HepG2 (cell line): Measurements from ENCODE around the gene USP32. TPM values are rescaled to one million over a fixed set of nuclear protein-coding genes. Genes with fewer than 3 reads are reported as not detected.
A peak's percentile ranks its signal among the peaks of the same experiment; 100 is the strongest.

Experiments
- ATAC-seq: fragments of 200-7000 bp; cut with Tn5 transposase; 3 replicates; pipeline ENCODE4 v1.9.1; 2020; ENCODE audit warnings: mild to moderate bottlenecking, moderate library complexity
- BruUV-seq: library from RNA; stranded (reverse); fragments of 400-500 nt; replicated peaks from 2 replicates; lab custom pipeline; 2021; lab: Mats Ljungman, UMichigan
- CTCF ChIA-PET: fragments of 300-600 bp; formaldehyde crosslinking; extraction: SDS; loops from one replicate; lab custom pipeline; 2021; ENCODE audit warnings: low total read pairs, inconsistent platforms, low intra/inter-chr PET ratio; lab: Yijun Ruan, JAX
- POLR2A ChIA-PET: fragments of 350-600 bp; sonication (Branson Sonifier 250); formaldehyde crosslinking; loops from one replicate; lab custom pipeline; 2020; ENCODE audit warnings: antibody characterized with exemption, inconsistent platforms; lab: Yijun Ruan, JAX
- DNase-seq: peaks from one replicate; pipeline ENCODE4 v3.0.0-alpha.2; 2015; ENCODE audit warnings: low spot score
- FAIRE-seq: peaks from 3 replicates; lab custom pipeline; 2011; peaks lifted over from hg19 to GRCh38; lab: Jason Lieb, UNC
- H2AFZ ChIP-seq: one replicate; pipeline ENCODE4 v1.6.1; 2011; ENCODE audit warnings: low read length, inconsistent platforms
- H3K27ac ChIP-seq: fragments of 300-600 bp; 3 replicates; pipeline ENCODE4 v1.8.0; 2011; ENCODE audit warnings: mixed run types, mild to moderate bottlenecking, mixed read lengths, low read length, inconsistent platforms; ENCODE audit not compliant: insufficient read depth; ENCODE audit errors: extremely low read length
- H3K27me3 ChIP-seq, 2 experiments: fragments of 200-600 bp in 1 of 2; 2 replicates in 1 of 2; 3 replicates in 1 of 2; pipeline versions ENCODE4 v1.6.0 to v1.8.0; 2011; ENCODE audit warnings: low read length in 2 of 2, mild to moderate bottlenecking in 2 of 2, moderate library complexity in 2 of 2, inconsistent platforms in 1 of 2; ENCODE audit not compliant: insufficient read depth in 2 of 2, control insufficient read depth in 1 of 2
- H3K36me3 ChIP-seq, 2 experiments: fragments of 200-600 bp in 1 of 2; replicated peaks in 1 of 2; 2 replicates in 1 of 2; 3 replicates in 1 of 2; pipeline versions ENCODE4 v1.5.1 to v1.8.0; 2011; ENCODE audit warnings: low read length in 2 of 2, inconsistent platforms in 1 of 2; ENCODE audit not compliant: insufficient read depth in 2 of 2, control insufficient read depth in 1 of 2
- H3K4me1 ChIP-seq: 2 replicates; pipeline ENCODE4 v1.5.1; 2012; ENCODE audit warnings: low read length, inconsistent platforms; ENCODE audit not compliant: insufficient read depth
- H3K4me2 ChIP-seq: 2 replicates; pipeline ENCODE4 v1.6.0; 2011; ENCODE audit warnings: low read depth, low read length, inconsistent platforms
- H3K4me3 ChIP-seq, 3 experiments: fragments of 200-600 bp in 1 of 3; sonication (generic), shearing (Covaris generic) in 1 of 3; replicated peaks in 1 of 3; 2 replicates each; pipeline ENCODE4 v1.5.1; 2011 to 2016; ENCODE audit warnings: low read length in 3 of 3, inconsistent platforms in 2 of 3, low read depth in 2 of 3, mild to moderate bottlenecking in 2 of 3, control low read depth in 1 of 3, mixed read lengths in 1 of 3; ENCODE audit not compliant: insufficient read depth in 1 of 3
- H3K79me2 ChIP-seq: one replicate; pipeline ENCODE4 v1.6.1; 2011; ENCODE audit warnings: low read length, inconsistent platforms; ENCODE audit not compliant: insufficient read depth
- H3K9ac ChIP-seq: 2 replicates; pipeline ENCODE4 v1.6.0; 2011; ENCODE audit warnings: mild to moderate bottlenecking, low read depth, low read length, inconsistent platforms; ENCODE audit not compliant: insufficient read depth
- H3K9me3 ChIP-seq: 2 replicates; pipeline ENCODE4 v1.5.1; 2012; ENCODE audit warnings: mild to moderate bottlenecking, low read length
- H4K20me1 ChIP-seq: 2 replicates; pipeline ENCODE4 v1.6.0; 2011; ENCODE audit warnings: inconsistent platforms, mild to moderate bottlenecking, low read length, moderate library complexity; ENCODE audit not compliant: insufficient read depth
- ATF7 ChIP-seq, 2 experiments: fragments of 450-650 bp in 1 of 2; sonication (generic) in 1 of 2; formaldehyde crosslinking in 1 of 2; IDR thresholded peaks; 2 replicates each; pipeline versions ENCODE4 v1.4.0 to v1.6.1; 2016 to 2020; ENCODE audit warnings: antibody characterized with exemption in 1 of 2, mild to moderate bottlenecking in 1 of 2, missing genetic modification reagents in 1 of 2
- CREB1 ChIP-seq, 2 experiments: fragments of 450-650 bp in 1 of 2; IDR thresholded peaks; 2 replicates each; pipeline ENCODE4 v1.6.1; 2016 to 2017; ENCODE audit warnings: control low read depth in 1 of 2, mild to moderate bottlenecking in 1 of 2, missing compliant biosample characterization in 1 of 2, missing genetic modification characterization in 1 of 2
- PHF8 ChIP-seq: sonication (generic); formaldehyde crosslinking; IDR thresholded peaks from 2 replicates; pipeline ENCODE4 v1.5.0; 2020; ENCODE audit warnings: missing genetic modification reagents
- PITX1 ChIP-seq: sonication (generic); formaldehyde crosslinking; IDR thresholded peaks from 2 replicates; pipeline ENCODE4 v1.5.1; 2020; ENCODE audit warnings: mild to moderate bottlenecking, missing genetic modification reagents
- ZNF558 ChIP-seq: sonication (generic); formaldehyde crosslinking; IDR thresholded peaks from 2 replicates; pipeline ENCODE4 v1.9.0; 2022; ENCODE audit warnings: mild to moderate bottlenecking, missing genetic modification reagents, borderline replicate concordance
- WGBS: methylation state at CpG from one replicate; pipeline ENCODE4 v1.1.6; 2017; ENCODE audit warnings: low lambda C conversion rate; 5-methylcytosine and 5-hydroxymethylcytosine counted together
- in situ Hi-C: cut with HindIII; loops from 2 replicates; pipeline ENCODE4 v1.10.0; 2017; ENCODE audit warnings: low pct_unique_long_range_greater_than_20kb; ENCODE audit not compliant: extremely low pct_ligation_motif_present
- intact Hi-C: fragments of 100-400 bp; cut with micrococcal nuclease; formaldehyde crosslinking; loops from one replicate; pipeline ENCODE4 v1.10.0; 2022; ENCODE audit not compliant: unreplicated experiment
- polyA plus RNA-seq, 8 experiments: library from polyadenylated mRNA; depleted of rRNA in 3 of 8; stranded (reverse) in 7 of 8; unstranded in 1 of 8; fragments of >200 nt; fragmentation: Illumina TruSeq in 4 of 8; extraction: Trizol in 4 of 8; gene quantifications; 2 replicates each; pipeline versions ENCODE4 v1.2.1 to v1.2.3, GENCODE V29; 2011 to 2016; ENCODE audit warnings: low read depth in 4 of 8, missing spikeins in 1 of 8, mixed read lengths in 1 of 8; ENCODE audit not compliant: insufficient read depth in 1 of 8
- total RNA-seq, 5 experiments: library from RNA; depleted of rRNA; stranded (reverse); fragments of >200 nt; fragmentation: Illumina TruSeq; extraction: Trizol; gene quantifications; 2 replicates each; pipeline ENCODE4 v1.2.3, GENCODE V29; 2016; ENCODE audit warnings: low read depth in 1 of 5
- TF ChIP-seq, protein P1 (sequence below): sonication (generic); formaldehyde crosslinking; IDR thresholded peaks from 2 replicates; pipeline ENCODE4 v1.5.0; 2020; ENCODE audit warnings: mild to moderate bottlenecking, missing genetic modification reagents
- TF ChIP-seq, protein P2 (sequence below): IDR thresholded peaks from 2 replicates; pipeline ENCODE4 v1.6.1; 2016; ENCODE audit warnings: low read depth, missing genetic modification reagents, missing compliant biosample characterization
- TF ChIP-seq, protein P3 (sequence below): sonication (generic); formaldehyde crosslinking; IDR thresholded peaks from 2 replicates; pipeline ENCODE4 v1.4.0; 2020; ENCODE audit warnings: missing genetic modification reagents

Gene USP32
- total and polyA plus RNA-seq, 2 of the 13 experiments (the other 11 are each of a cell fraction or from before 2014, with no cell fraction given), result 24.9 to 39.9 TPM

GRCh38 chr17:60406887-60407286, 15.0 kb upstream of the USP32 start:
- DNase-seq (no peak), FAIRE-seq (no peak), ATAC-seq (no peak)
- H3K4me3 ChIP-seq, result no peak overlapping the region
- no peak overlapping the region for H3K4me2 ChIP-seq
- POLR2A ChIA-PET, result interaction anchor here (0.8 to 1.6 kb wide), 2 partner anchors 15 to 179 kb away, joined by 3 to 13 read pairs; partner anchors contain the start of gene USP32
- H3K9ac ChIP-seq, result no peak overlapping the region
- TF ChIP-seq CREB1 (IDR thresholded peaks at IDR 0.05) (peak; percentile 83), CREB1 (CRISPR knock-in tag; IDR thresholded peaks at IDR 0.05) (no peak), PHF8 (no peak), ATF7 (IDR thresholded peaks at IDR 0.05) (peak; percentile 88), ATF7 (CRISPR knock-in tag; IDR thresholded peaks at IDR 0.05) (no peak)
- TF ChIP-seq, protein P1, sequence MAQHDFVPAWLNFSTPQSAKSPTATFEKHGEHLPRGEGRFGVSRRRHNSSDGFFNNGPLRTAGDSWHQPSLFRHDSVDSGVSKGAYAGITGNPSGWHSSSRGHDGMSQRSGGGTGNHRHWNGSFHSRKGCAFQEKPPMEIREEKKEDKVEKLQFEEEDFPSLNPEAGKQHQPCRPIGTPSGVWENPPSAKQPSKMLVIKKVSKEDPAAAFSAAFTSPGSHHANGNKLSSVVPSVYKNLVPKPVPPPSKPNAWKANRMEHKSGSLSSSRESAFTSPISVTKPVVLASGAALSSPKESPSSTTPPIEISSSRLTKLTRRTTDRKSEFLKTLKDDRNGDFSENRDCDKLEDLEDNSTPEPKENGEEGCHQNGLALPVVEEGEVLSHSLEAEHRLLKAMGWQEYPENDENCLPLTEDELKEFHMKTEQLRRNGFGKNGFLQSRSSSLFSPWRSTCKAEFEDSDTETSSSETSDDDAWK (CRISPR knock-in tag), result no peak
- CTCF ChIA-PET, result no interaction called here
- BruUV-seq, result no TSS peak
- intact Hi-C loops (no loop called here), in situ Hi-C loops (no loop called here)
- no peak overlapping the region for H3K27ac ChIP-seq
- no peaks in the 10 kb centered on the region for H3K27me3 ChIP-seq
- WGBS, result 45% methylated on average over 3 of the region's 3 CpGs
- H3K4me1 ChIP-seq, result peaks cover 25% of the 10 kb centered on the region
- no peaks in the 10 kb centered on the region for H3K79me2 ChIP-seq
- no peaks in the 10 kb centered on the region for H3K36me3 ChIP-seq
- H4K20me1 ChIP-seq, result no peaks in the 10 kb centered on the region
- H2AFZ ChIP-seq, result no peak overlapping the region
- H3K9me3 ChIP-seq, result no peaks in the 10 kb centered on the region

DNA sequence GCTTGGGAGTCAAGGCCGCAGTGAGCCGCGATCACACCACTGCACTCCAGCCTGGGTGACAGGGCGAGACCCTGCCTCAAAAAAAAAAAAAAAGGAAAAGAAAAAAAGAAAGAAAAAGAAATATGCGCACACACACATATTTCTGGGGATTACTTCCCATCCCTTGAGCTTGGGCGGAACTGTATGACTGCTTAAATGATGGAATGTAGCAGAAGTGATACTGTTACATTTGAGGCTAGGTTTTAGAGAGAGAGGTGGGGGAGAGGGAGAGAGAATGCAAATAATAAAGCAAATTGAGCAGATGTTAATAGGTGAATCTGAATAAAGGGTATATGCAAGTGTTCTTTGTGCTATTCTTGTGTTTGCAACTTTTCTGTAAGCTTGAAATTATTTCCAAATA, 12.0 kb upstream of the USP32 start:
- CTCF ChIA-PET, result no interaction called here
- TF ChIP-seq PITX1 (CRISPR knock-in tag), result no peak
- TF ChIP-seq, protein P2, sequence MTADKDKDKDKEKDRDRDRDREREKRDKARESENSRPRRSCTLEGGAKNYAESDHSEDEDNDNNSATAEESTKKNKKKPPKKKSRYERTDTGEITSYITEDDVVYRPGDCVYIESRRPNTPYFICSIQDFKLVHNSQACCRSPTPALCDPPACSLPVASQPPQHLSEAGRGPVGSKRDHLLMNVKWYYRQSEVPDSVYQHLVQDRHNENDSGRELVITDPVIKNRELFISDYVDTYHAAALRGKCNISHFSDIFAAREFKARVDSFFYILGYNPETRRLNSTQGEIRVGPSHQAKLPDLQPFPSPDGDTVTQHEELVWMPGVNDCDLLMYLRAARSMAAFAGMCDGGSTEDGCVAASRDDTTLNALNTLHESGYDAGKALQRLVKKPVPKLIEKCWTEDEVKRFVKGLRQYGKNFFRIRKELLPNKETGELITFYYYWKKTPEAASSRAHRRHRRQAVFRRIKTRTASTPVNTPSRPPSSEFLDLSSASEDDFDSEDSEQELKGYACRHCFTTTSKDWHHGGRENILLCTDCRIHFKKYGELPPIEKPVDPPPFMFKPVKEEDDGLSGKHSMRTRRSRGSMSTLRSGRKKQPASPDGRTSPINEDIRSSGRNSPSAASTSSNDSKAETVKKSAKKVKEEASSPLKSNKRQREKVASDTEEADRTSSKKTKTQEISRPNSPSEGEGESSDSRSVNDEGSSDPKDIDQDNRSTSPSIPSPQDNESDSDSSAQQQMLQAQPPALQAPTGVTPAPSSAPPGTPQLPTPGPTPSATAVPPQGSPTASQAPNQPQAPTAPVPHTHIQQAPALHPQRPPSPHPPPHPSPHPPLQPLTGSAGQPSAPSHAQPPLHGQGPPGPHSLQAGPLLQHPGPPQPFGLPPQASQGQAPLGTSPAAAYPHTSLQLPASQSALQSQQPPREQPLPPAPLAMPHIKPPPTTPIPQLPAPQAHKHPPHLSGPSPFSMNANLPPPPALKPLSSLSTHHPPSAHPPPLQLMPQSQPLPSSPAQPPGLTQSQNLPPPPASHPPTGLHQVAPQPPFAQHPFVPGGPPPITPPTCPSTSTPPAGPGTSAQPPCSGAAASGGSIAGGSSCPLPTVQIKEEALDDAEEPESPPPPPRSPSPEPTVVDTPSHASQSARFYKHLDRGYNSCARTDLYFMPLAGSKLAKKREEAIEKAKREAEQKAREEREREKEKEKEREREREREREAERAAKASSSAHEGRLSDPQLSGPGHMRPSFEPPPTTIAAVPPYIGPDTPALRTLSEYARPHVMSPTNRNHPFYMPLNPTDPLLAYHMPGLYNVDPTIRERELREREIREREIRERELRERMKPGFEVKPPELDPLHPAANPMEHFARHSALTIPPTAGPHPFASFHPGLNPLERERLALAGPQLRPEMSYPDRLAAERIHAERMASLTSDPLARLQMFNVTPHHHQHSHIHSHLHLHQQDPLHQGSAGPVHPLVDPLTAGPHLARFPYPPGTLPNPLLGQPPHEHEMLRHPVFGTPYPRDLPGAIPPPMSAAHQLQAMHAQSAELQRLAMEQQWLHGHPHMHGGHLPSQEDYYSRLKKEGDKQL (CRISPR knock-in tag), result no peak
- TF ChIP-seq, protein P3, sequence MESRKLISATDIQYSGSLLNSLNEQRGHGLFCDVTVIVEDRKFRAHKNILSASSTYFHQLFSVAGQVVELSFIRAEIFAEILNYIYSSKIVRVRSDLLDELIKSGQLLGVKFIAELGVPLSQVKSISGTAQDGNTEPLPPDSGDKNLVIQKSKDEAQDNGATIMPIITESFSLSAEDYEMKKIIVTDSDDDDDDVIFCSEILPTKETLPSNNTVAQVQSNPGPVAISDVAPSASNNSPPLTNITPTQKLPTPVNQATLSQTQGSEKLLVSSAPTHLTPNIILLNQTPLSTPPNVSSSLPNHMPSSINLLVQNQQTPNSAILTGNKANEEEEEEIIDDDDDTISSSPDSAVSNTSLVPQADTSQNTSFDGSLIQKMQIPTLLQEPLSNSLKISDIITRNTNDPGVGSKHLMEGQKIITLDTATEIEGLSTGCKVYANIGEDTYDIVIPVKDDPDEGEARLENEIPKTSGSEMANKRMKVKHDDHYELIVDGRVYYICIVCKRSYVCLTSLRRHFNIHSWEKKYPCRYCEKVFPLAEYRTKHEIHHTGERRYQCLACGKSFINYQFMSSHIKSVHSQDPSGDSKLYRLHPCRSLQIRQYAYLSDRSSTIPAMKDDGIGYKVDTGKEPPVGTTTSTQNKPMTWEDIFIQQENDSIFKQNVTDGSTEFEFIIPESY (CRISPR knock-in tag), result no peak
- no peak for TF ChIP-seq ZNF558

More for the DNA sequence above, 12.0 kb upstream of the USP32 start:
- FAIRE-seq, result no peak
- Histone ChIP-seq H3K36me3 (no peaks in the 10 kb centered on the region), H3K4me3 (no peak overlapping the region), H3K9me3 (no peaks in the 10 kb centered on the region), H3K4me2 (no peak overlapping the region), H3K9ac (no peak overlapping the region), H3K79me2 (no peaks in the 10 kb centered on the region), H3K4me1 (peaks cover 30% of the 10 kb centered on the region), H3K27ac (no peak overlapping the region), H3K27me3 (no peaks in the 10 kb centered on the region), H2AFZ (no peak overlapping the region), H4K20me1 (no peaks in the 10 kb centered on the region)
- DNase-seq, result no peak
- POLR2A ChIA-PET, result interaction anchor here (5.2 kb wide), 1 partner anchor 12 kb away, joined by 30 read pairs; the partner anchor contains the start of gene USP32
- intact Hi-C loops (no loop called here), in situ Hi-C loops (no loop called here)
- ATAC-seq, result no peak
- BruUV-seq, result no TSS peak
- 73% methylated on average over 6 of the region's 6 CpGs for WGBS
